Spleen (tissue), 7 donors: ENCODE results near the gene CHRM1.

Experiments
- POLR2A ChIP-seq, 3 donors: fragments of 450-650 bp; IDR thresholded peaks; one replicate each; pipeline ENCODE4 v1.5.1; 2017; ENCODE audit warnings: antibody characterized with exemption in 3 of 3, mild to moderate bottlenecking in 1 of 3
- POLR2AphosphoS5 ChIP-seq, 3 donors: sonication (generic); formaldehyde crosslinking; IDR thresholded peaks; one replicate each; pipeline ENCODE4 v1.5.1; 2017; ENCODE audit warnings: antibody characterized with exemption in 3 of 3
- TF ChIP-seq, protein P1 (sequence below), 11 experiments: fragments of 200-600 bp in 7 of 11; fragments of 450-650 bp in 4 of 11; sonication (generic) in 4 of 11; IDR thresholded peaks in 8 of 11; conservative IDR thresholded peaks in 3 of 11; 1 replicate in 7 of 11; 2 replicates in 4 of 11; pipeline versions ENCODE4 v1.4.0 to v1.8.0; 2016 to 2021; ENCODE audit warnings: antibody characterized with exemption in 11 of 11, inconsistent platforms in 4 of 11, mild to moderate bottlenecking in 1 of 11
- donor health status: DM: no; HTN: no; CAD: no; lungs with moderate emphysema.
- donor health status: DM: no; HTN: no; CAD: no.
- donor health status: DM: no; HTN: no; CAD: no.

DNA sequence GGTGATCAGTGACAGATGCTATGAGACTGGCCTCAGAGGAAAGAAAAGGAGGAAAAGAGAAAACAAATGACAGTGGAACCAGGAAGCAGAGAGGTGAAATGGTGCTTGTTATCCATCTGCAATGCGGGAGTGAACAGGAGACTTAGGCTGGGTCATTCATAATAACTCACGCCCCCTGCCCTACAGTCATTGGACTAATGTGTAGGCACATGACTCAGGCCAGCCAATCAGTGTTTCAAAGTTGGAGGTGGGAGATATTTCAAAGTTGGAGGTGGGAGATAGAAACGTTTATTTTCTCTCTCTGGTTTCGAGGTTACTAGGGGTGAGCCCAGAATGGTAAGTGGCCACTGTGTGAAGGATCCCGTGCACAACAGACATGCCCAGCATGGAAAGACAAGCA lies 33.3 kb upstream of the CHRM1 start:
- TF ChIP-seq, protein P1, sequence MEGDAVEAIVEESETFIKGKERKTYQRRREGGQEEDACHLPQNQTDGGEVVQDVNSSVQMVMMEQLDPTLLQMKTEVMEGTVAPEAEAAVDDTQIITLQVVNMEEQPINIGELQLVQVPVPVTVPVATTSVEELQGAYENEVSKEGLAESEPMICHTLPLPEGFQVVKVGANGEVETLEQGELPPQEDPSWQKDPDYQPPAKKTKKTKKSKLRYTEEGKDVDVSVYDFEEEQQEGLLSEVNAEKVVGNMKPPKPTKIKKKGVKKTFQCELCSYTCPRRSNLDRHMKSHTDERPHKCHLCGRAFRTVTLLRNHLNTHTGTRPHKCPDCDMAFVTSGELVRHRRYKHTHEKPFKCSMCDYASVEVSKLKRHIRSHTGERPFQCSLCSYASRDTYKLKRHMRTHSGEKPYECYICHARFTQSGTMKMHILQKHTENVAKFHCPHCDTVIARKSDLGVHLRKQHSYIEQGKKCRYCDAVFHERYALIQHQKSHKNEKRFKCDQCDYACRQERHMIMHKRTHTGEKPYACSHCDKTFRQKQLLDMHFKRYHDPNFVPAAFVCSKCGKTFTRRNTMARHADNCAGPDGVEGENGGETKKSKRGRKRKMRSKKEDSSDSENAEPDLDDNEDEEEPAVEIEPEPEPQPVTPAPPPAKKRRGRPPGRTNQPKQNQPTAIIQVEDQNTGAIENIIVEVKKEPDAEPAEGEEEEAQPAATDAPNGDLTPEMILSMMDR (IDR thresholded peaks at IDR 0.05 in 8 of 11, conservative IDR thresholded peaks at IDR 0.05 in 3 of 11): no peak
- TF ChIP-seq POLR2A (IDR thresholded peaks at IDR 0.05) (no peak), POLR2AphosphoS5 (IDR thresholded peaks at IDR 0.05) (no peak)
